ENCODE data around the gene REX1BD.

REX1BD gene

DNA sequence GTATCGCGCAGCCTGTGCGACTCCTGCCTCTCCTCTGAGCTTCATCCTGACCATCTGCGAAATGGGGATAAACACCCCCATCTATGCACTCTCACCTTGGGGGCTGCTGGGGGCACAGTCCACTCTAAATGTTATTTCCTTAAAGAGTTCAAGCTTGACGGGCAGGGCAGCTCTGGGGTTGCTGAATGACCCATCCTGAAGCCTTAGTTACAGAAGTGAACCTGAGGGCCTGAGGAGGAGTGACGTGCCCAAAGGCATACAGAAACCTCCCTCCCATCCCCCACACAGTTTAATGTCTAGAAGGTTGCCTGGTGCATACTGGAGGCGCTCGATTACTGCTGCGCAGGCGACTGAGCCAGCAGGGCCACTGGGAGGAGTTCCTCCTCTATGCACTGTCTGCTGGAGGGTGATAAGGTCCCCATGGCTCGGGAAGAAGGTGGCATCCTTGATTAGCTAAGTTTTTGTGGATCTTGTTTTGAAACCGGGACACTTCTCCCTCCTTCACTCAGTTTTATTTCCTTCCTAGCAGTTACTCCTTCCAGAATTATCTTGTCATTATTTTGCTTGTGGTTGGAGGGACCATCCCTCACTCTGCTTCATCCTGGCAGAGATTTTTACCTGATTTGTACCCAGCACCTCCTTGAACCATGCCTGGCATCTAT is 44.7 kb upstream of the REX1BD start:
- H3K4me3 ChIP-seq (replicated peaks in 1 of 2; ENCODE audit: low read depth in 2 of 2, low read length in 2 of 2) = peak overlapping the region; percentile 37 to 52
- TF ChIP-seq, protein P1, sequence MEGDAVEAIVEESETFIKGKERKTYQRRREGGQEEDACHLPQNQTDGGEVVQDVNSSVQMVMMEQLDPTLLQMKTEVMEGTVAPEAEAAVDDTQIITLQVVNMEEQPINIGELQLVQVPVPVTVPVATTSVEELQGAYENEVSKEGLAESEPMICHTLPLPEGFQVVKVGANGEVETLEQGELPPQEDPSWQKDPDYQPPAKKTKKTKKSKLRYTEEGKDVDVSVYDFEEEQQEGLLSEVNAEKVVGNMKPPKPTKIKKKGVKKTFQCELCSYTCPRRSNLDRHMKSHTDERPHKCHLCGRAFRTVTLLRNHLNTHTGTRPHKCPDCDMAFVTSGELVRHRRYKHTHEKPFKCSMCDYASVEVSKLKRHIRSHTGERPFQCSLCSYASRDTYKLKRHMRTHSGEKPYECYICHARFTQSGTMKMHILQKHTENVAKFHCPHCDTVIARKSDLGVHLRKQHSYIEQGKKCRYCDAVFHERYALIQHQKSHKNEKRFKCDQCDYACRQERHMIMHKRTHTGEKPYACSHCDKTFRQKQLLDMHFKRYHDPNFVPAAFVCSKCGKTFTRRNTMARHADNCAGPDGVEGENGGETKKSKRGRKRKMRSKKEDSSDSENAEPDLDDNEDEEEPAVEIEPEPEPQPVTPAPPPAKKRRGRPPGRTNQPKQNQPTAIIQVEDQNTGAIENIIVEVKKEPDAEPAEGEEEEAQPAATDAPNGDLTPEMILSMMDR (IDR thresholded peaks at IDR 0.05; ENCODE audit: low read depth, low read length) = no peak
- peak; percentile 62 to 77 for DNase-seq (ENCODE audit: low read depth in 2 of 2)

DNA sequence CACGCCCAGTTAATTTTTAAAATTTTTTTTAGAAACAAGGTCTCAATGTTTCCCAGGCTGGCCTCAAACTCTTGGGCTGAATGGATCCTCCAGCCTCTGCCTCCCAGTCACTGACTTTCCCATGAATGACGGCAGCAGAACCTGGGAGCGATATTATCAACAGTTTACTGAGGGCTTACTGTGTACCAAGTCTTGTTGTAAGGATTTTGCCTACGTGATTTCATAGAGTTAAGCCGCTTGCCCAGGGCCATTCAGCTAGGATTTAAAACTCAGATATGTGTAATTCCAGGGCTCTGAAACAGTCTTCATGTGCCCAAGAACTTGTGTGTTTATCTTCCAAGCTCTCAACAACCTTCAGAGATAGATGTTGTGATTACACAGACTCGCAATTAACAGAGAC is 37.0 kb upstream of the REX1BD start:
- H3K4me3 ChIP-seq (replicated peaks in 1 of 2; ENCODE audit: low read depth in 2 of 2, low read length in 2 of 2) = no peak overlapping the region
- TF ChIP-seq, protein P1 (IDR thresholded peaks at IDR 0.05; ENCODE audit: low read depth, low read length) = no peak
- no peak for DNase-seq (ENCODE audit: low read depth in 2 of 2)

DNA sequence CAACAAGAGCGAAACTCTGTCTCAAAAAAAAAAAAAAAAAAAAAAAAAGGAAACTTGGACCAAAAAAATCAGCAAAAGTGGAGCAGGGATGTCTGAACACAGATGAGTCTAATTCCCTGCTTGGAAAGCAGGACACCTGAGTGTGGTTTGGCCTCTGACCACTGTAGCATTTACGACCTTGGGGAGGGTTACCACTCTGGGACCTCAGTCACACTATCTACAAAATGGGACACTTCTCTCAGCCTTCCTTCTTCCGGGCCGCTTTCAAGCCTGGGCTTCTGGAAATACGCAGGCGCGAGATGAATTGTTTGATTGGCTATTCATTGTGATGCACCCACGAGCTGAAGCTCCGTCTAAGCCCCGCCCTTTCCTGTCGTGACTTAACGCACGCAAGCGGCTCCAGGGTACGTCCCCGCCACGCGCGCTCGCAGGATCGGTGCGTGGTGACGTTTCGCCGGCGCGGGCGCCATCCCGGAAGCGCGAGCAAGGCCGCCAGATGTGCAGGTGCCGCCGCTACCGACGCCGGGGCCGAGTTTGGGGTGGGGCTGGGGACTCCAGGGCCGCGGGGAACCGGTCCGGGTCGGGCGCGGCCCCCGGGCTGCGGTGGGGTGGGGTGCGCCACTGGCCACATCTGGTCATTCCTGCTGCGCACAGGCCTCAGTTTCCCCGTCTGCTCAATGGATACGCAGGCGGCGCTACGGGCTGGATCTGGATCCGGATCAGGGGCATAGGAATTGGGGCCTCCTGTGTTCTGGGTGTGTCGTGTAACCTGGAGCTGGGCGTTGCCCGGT is 31.0 kb upstream of the REX1BD start, which contains the start of gene KXD1:
Gene KXD1, plus strand, starts transcription at position 460 of the 791 bp plus-strand sequence. CDS start 4,187 bp downstream, outside the sequence.
- peak within 1 kb of the TSS; percentile 93 to 99 for H3K4me3 ChIP-seq (replicated peaks in 1 of 2; ENCODE audit: low read depth in 2 of 2, low read length in 2 of 2)
- TF ChIP-seq, protein P1 (IDR thresholded peaks at IDR 0.05; ENCODE audit: low read depth, low read length) = no peak
- DNase-seq (ENCODE audit: low read depth in 2 of 2) = peak; percentile 100

DNA sequence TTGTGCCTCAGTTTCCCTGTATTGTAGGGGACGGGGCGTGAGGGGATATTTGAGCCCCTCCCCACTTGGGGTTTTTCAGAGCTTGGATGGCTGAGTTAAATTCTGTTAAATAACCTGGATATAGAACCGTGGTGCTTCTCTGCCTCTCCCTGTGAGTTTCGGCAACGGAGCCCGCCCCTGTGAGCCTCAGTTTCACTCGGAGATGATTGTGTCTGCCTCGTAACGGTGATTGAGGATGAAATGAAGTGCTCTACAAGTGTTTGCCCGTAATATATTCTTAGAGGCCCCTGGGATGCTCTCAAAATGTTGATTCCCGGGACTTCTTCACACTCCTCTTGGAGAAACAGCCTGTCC is 30.4 kb upstream of the REX1BD start:
- DNase-seq (ENCODE audit: low read depth in 2 of 2) = no peak
- TF ChIP-seq, protein P1 (IDR thresholded peaks at IDR 0.05; ENCODE audit: low read depth, low read length) = no peak

DNA sequence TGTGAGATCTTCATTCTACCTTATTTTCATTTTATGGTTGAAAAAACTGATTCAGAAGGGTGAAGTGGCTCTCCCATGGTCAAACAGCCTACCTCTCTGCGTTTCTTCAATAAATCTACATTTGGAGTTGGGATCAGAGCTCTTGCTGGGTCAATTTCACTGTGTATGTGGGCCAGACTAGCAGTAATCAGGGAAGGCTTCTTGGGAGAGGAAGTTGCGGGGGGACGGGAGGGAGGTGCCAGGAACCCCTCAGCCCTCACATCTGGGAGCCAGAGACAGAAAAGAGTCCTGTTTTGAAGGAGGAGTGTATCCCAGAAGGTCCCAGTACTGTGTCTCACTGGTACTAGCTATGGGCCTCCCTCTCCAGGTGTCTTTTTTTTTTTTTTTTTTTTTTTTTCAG is 30.0 kb upstream of the REX1BD start:
- TF ChIP-seq, protein P1 (IDR thresholded peaks at IDR 0.05; ENCODE audit: low read depth, low read length) = no peak
- H3K4me3 ChIP-seq (replicated peaks in 1 of 2; ENCODE audit: low read depth in 2 of 2, low read length in 2 of 2) = peak overlapping the region; percentile 93 to 99

More for the DNA sequence above, 30.4 kb upstream of the REX1BD start:
- H3K4me3 ChIP-seq (replicated peaks in 1 of 2; ENCODE audit: low read depth in 2 of 2, low read length in 2 of 2) = peak overlapping the region; percentile 93 to 99

DNA sequence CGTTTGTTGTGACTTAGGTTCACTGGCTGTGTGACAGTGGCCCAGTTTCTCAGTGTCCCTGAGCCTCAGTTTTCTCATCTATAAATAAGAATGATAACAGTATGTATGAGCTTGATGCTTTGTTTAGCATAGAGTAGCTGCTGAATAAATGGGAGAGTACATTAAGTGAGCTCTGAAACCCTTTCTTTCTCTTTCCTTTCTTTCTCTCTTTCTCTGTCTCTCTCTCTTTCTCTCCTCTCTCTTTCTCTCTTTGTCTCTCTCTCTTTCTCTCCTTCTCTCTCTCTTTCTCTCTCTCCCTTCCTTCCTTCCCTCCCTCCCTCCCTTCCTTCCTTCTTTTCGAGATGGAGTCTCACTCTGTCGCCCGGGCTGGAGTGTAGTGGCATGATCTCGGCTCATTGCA is 28.9 kb upstream of the REX1BD start:
- TF ChIP-seq, protein P1 (IDR thresholded peaks at IDR 0.05; ENCODE audit: low read depth, low read length) = no peak
- no peak for DNase-seq (ENCODE audit: low read depth in 2 of 2)
- H3K4me3 ChIP-seq (replicated peaks in 1 of 2; ENCODE audit: low read depth in 2 of 2, low read length in 2 of 2) = no peak overlapping the region

More for the DNA sequence above, 30.0 kb upstream of the REX1BD start:
- DNase-seq (ENCODE audit: low read depth in 2 of 2) = no peak

Data from cardiac fibroblast (primary cell).